Measurements from ENCODE around the gene TBC1D13.

The TBC1D13 gene

GRCh38 chr9:128823362-128823902 lies 36.4 kb downstream of the TBC1D13 start:
- DNase-seq: no peak
- Histone ChIP-seq H3K4me3 (no peak overlapping the region), H3K4me1 (peaks cover 7 to 16% (median 12%) of the 10 kb centered on the region in 4 donors), H3K36me3 (peaks cover 32 to 78% (median 57%) of the 10 kb centered on the region in 3 donors), H3K27me3 (no peaks in the 10 kb centered on the region), H3K9me3 (no peaks in the 10 kb centered on the region), H3K27ac (no peak overlapping the region)
- TF ChIP-seq, protein P1, sequence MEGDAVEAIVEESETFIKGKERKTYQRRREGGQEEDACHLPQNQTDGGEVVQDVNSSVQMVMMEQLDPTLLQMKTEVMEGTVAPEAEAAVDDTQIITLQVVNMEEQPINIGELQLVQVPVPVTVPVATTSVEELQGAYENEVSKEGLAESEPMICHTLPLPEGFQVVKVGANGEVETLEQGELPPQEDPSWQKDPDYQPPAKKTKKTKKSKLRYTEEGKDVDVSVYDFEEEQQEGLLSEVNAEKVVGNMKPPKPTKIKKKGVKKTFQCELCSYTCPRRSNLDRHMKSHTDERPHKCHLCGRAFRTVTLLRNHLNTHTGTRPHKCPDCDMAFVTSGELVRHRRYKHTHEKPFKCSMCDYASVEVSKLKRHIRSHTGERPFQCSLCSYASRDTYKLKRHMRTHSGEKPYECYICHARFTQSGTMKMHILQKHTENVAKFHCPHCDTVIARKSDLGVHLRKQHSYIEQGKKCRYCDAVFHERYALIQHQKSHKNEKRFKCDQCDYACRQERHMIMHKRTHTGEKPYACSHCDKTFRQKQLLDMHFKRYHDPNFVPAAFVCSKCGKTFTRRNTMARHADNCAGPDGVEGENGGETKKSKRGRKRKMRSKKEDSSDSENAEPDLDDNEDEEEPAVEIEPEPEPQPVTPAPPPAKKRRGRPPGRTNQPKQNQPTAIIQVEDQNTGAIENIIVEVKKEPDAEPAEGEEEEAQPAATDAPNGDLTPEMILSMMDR (IDR thresholded peaks at IDR 0.05): no peak
- intact Hi-C loops (cut with DNase I; ENCODE audit: low total_unique reads): no loop called here

DNA sequence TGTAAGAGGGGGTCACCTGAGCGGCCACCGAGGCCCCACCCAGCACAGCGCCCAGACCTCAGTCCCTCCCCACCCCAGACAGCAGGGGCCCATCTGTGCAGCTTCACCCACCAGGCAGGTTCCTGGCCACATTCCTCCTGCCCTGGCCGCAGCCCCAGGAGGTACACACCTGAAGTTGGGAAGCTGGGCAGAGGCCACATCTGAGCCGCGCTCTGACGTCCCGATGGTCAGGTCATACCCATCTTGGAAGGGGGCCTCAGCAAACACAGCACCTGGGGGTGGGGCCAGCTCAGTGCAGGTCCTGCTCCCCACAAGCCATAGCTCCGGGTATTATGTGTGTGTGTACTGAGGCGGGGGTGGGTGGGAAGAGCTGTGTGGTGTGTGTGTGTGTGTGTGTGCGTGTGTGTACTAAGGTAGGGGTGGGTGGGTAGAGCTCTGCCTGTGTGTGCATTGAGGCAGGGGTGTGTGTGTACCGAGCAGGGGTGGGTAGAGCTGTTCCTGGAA lies 36.9 kb downstream of the TBC1D13 start:
- peaks cover 6 to 20% (median 17%) of the 10 kb centered on the region in 4 donors for H3K4me1 ChIP-seq
- no peak overlapping the region for H3K4me3 ChIP-seq
- intact Hi-C loops (cut with DNase I; ENCODE audit: low total_unique reads): no loop called here
- no peak overlapping the region for H3K27ac ChIP-seq
- H3K36me3 ChIP-seq: peaks cover 32 to 78% (median 57%) of the 10 kb centered on the region in 3 donors
- TF ChIP-seq, protein P1 (IDR thresholded peaks at IDR 0.05): no peak
- H3K9me3 ChIP-seq: no peaks in the 10 kb centered on the region
- no peaks in the 10 kb centered on the region for H3K27me3 ChIP-seq
- DNase-seq: no peak

DNA sequence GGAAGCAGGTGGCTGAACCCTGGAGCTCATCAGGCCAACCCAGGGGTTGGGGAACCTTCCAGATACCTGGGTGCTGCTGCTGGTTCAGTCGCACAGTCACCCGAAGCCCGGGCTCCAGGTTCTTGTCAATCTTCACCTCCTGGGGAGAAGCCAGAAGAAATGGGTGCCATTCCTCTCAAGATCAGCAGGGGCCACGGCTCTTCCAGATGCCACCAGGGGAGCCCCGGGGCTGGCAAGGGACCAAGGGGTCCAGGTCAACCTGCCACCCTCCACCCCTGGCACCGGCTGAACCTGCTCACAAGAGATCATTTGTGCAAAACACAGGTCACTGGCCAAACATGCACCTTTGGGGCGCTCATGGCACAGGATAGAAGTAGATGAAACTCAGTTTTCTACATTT lies 37.9 kb downstream of the TBC1D13 start:
- no peak overlapping the region for H3K27ac ChIP-seq
- no peaks in the 10 kb centered on the region for H3K27me3 ChIP-seq
- H3K9me3 ChIP-seq: no peaks in the 10 kb centered on the region
- no peak overlapping the region for H3K4me3 ChIP-seq
- intact Hi-C loops (cut with DNase I; ENCODE audit: low total_unique reads): no loop called here
- TF ChIP-seq, protein P1 (IDR thresholded peaks at IDR 0.05): no peak
- H3K36me3 ChIP-seq: peaks cover 32 to 76% (median 57%) of the 10 kb centered on the region in 3 donors
- H3K4me1 ChIP-seq: peaks cover 0 to 15% (median 13%) of the 10 kb centered on the region in 4 donors
- DNase-seq: no peak

GRCh38 chr9:128825923-128826700 lies 39.1 kb downstream of the TBC1D13 start:
- Histone ChIP-seq H3K36me3 (peaks cover 32 to 64% (median 57%) of the 10 kb centered on the region in 3 donors), H3K4me1 (peaks cover 0 to 17% (median 15%) of the 10 kb centered on the region in 4 donors), H3K27me3 (no peaks in the 10 kb centered on the region), H3K9me3 (no peaks in the 10 kb centered on the region), H3K4me3 (no peak overlapping the region), H3K27ac (no peak overlapping the region)
- intact Hi-C loops (cut with DNase I; ENCODE audit: low total_unique reads): no loop called here
- TF ChIP-seq, protein P1 (IDR thresholded peaks at IDR 0.05): no peak
- no peak for DNase-seq

- TF ChIP-seq, protein P1 (IDR thresholded peaks at IDR 0.05): no peak
- H3K4me3 ChIP-seq: no peak overlapping the region
Observed at GRCh38 chr9:128828267-128828666, 41.2 kb downstream of the TBC1D13 start.

More at GRCh38 chr9:128828267-128828666, 41.2 kb downstream of the TBC1D13 start:
- DNase-seq: no peak
- intact Hi-C loops (cut with DNase I; ENCODE audit: low total_unique reads): no loop called here
- no peaks in the 10 kb centered on the region for H3K27me3 ChIP-seq
- peaks cover 27 to 47% (median 42%) of the 10 kb centered on the region in 3 donors for H3K36me3 ChIP-seq
- no peaks in the 10 kb centered on the region for H3K9me3 ChIP-seq
- H3K4me1 ChIP-seq: peaks cover 0 to 17% (median 15%) of the 10 kb centered on the region in 4 donors
- no peak overlapping the region for H3K27ac ChIP-seq

All from tibial artery (tissue), 4 donors.